GF-D8 (cell line): ENCODE results near the gene EIF4E3.

Source experiments
- DNase-seq: peaks from one replicate; lab custom pipeline; 2025; lab: John Stamatoyannopoulos, UW

Gene EIF4E3

DNA sequence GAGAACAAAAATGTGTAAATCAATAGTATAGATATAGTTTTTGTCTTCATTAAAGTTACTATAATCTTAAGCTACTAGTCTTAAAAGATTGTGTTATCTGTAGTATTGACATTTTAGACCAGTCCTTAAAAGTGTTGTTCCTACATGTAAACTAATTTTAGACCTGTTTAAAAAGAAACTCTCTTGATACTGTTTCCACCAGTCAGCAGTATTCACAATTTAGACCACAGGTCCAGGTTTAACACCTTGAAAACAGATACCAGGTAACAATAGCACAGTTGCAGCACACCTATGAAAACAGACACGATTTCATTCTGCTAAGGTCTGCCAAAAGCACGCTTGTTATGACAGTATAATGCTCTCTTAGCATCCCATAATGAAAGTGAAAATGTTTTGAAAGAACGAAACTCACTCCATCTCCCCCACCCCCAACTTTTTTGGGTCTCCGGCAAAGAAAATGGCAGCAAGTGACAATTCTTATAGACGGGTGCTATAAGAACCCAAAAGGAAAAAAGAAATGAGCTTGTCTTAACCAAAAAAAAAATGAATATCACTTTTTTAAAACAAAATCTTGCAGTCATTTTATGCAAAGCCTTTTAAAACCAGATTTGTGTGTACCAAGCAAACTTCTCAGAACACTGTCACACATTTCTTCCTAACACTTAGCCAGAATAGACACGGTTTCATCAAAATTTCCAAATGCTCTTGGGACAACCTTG lies 1.6 kb downstream of the EIF4E3 start:
- DNase-seq = no peak

DNA sequence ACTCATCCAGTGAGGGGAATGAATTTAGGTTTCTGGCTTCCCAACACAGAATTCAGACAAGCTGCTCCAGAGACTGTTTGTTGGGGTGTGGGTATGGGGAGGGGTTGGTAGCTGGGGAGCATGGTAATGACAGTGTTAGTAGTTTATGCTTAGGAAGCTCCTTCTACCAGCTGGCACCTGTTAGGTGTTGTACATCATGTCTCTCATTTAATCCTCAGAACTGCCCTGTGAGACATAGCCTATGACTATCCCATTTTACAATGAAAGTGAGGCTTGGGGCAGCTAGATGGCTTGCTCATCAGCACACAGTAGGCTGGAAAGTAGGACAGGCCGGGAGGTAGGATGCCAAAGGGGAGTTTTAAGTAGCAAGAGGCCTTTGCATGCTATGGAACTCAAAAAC lies 2.5 kb downstream of the EIF4E3 start:
- no peak for DNase-seq

DNA sequence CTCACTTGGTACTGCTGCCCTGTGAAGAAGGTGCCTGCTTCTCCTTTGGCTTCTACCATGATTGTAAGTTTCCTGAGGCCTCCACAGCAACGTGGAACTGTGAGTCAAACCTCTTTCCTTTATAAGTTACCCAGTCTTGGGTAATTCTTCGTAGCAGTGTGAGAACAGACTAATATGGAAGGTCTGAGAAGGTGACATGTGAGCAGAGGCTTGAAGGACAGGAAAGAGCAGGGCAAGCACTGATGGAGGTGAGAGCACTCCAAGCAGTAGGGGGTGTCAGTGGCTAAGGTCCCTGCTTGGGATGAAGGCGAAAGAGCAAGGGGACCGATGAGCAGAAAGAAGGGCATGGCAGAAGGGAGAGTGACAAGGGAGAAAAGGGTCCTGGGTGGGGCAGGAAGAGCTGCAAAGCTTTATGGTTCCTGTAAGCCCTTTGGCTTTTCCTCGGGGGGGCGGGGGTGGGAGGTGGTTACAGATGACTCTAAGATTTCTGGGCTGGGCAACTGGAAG lies 3.5 kb downstream of the EIF4E3 start:
- peak; percentile 62 for DNase-seq

DNA sequence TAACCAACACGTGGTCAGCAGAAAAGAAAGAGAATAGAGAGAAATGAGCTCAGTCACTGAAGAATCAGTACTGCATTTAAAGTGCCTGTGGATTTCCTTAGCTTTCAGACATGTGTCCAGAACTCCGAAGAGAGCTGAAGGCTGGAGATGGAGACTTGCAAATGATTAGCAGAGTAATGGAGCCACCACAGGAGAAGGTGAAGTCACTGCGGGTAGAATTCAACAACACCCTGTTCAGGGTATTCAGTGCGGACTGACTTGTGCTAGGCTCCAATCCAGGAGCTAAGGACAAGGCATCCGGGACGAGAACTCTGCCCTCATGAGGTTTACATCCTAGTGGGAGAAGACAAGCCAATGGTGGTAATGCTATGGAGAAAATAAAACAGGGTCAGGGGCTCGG lies 4.2 kb downstream of the EIF4E3 start:
- no peak for DNase-seq

DNA sequence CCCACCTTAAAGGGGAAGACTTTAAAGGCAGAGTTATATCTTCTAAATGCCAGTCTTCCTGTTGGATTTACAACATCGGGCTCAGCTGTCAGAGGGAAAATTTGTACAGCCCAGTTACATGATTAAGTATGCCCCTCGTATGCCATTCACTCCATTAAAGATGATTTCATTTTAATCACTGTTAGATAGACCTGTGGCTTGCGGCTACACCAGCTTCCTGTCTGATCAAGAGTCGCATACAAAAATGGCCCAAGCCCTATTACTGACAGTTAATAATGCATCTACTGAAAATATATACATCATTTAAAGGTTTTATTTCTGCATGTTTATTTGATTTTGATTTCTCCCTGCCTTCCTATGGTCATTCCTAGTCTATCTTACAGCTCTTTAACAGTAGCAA lies 7.1 kb downstream of the EIF4E3 start:
- DNase-seq = no peak

DNA sequence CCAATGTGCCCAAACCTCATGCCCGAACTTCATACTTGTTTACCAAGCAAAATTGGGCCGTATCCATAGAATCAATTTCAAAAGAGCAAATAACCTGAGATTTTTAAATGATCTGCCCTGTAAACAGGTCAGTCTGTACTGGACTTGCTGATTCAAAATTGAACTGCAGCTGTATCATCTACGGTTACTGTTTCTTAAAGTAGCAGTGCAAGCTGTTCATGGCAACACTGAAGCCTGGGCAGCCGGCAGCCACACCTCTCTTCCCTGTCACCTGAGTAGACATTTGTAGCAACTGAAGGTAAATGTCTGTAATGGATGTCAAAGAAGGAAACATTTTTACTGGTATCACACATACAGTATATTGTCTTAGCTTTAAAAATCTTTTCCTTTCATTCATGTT lies 10.6 kb downstream of the EIF4E3 start:
- no peak for DNase-seq

DNA sequence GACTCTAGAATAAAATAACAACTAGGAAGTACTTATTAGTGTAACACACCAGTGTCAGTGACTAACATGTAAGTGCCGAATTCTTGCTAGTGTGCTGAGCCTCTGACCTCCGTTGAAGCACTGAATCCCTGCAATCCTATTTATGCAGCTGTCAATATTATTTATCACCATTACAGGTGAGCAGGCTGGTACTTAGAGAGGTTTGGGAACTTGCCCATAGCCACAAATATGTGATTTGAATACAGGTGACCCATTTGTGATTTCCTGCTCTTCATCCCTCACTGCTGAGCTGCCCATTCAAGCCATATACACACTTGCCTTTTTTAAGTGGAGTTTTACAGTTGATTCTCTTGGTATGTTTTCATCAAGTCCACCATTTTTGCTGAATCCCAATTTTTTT lies 12.2 kb downstream of the EIF4E3 start:
- DNase-seq = no peak

DNA sequence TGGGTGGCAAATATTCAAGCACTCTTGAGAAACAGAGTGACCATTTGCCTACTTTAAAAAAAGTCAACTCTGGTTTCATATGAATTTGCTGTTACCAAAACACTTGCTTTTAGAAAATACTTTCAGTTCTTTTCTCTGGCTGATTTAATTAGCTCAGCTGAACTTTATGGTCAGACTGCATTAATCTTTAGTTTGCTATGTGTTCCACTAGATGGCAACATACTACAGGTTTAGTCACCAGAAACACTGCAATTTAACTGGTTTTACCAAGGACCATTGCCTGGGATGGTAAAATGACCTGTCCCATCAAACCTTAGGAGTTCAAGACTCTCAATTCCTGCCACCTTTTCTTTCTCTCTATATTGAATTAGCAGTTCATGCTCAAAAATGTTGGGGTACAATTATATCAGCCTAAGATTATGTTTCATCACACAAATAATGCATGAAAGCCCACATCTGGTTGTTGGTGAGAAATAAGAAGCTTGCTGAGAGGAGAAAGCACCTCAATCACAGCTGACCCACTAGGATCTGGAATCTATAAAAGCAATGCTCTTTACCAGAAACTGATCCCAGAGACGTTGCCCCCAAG lies 14.2 kb downstream of the EIF4E3 start:
- peak; percentile 36 for DNase-seq

DNA sequence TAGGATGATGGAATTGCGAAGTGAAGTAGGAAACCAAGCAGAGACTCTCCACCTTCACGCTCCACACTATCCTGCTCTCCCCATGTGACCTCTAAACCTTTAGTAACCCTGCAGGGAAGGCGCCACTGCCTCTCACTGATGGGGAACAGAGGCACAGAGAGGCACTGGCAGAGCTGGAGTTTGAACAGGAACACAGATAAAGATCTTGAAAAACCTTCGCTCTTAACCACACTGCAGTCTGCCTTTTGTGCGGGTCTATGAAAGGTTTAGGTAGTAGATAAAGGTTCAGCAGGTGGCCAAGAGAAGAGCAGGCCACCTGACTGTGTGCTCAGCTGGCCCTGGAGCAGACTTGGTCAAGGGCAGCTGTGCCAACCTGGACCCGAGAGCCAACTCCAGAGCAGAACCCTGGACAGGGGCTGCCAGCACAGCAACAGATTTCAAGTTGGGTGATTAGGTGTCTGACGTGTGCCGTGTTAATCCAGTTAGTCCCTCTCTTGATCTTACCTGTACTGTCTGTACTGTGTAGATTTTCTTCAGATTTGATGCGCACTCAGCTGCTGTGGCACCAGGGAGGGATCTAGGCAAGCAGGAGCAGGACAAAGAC lies 15.2 kb downstream of the EIF4E3 start:
- DNase-seq = no peak

DNA sequence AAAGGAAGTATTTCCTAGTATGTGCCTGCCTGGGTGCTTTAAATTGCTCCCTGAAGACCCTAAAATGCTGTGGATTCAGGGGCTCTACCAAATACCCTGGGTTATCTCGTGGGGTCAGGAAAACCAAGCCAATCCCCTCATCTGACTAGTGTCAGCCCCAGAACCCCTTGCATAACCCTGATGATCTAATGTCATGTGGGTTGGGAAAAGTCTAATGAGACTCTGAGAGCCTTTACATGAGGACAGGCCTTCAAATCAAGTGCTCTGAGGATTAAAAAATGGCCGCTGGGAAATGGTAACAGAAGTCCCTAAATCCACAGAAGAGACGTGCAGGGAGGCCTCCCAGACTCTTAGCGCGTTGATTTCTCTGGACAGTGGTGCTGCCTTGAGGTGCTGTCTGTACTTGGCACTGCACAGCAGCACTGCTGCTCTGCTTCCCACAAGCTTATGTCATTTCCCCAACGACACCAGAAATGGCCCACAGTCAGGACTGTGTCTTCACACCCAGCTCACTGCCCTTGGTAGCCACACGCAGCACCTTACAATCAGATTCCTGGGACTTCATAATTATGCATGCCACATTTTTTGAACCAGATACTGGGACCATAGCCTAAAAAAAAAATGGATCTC lies 16.6 kb downstream of the EIF4E3 start:
- no peak for DNase-seq

DNA sequence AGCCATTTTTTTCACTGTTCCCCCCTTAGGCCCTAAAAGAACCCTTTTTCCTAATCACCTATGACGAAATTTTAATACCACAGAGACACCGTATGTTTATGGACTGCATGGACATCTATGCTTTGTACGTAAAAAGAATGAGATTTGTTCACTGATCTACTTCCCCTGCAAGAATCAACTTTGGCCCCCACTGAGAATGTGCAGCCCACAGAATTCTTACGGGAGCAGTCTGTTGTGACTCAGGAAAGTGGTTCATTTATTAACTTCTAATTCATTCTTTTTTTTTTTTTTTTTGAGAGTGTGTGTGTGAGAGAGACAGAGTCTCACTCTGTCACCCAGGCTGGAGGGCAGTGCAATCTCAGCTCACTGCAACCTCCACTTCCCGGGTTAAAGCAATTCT lies 17.6 kb downstream of the EIF4E3 start:
- DNase-seq = no peak

DNA sequence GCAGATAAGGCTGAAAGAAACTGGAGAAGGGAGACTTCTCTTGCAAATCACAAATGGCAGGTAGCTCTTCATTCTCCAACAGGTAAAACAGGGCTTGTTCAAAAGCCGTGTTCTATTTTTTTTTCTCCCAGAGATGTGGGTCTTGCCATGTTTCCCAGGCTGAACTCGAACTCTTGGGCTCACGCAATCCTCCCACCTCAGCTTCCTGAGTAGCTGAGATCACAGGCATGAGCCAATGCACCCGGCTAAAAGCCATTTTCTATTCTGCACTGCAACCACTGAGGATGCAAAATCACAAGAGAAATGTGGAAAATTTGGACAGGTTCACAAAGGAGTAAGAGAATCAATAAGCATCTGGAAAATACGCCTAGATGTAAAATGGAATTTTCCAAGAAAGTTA lies 19.5 kb downstream of the EIF4E3 start:
- DNase-seq = no peak

DNA sequence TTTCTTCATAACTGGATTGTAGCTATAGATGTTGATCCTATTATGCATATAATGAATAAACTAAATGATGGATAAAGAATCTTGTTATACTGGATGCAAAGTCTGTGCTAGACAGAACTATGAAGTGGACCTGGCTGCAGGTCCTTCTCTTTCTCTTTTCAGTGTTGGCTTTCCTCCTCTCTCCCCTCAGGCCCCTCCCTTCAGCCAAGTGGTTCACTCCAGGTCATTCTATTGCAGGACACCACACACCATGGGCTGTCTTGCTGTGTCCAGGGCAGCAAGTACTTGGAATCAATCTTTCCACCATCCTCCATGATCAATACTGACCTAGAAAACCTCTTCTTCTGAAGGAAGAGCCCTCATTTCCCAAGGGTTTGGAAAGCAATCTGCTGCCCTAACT lies 20.3 kb downstream of the EIF4E3 start:
- no peak for DNase-seq

DNA sequence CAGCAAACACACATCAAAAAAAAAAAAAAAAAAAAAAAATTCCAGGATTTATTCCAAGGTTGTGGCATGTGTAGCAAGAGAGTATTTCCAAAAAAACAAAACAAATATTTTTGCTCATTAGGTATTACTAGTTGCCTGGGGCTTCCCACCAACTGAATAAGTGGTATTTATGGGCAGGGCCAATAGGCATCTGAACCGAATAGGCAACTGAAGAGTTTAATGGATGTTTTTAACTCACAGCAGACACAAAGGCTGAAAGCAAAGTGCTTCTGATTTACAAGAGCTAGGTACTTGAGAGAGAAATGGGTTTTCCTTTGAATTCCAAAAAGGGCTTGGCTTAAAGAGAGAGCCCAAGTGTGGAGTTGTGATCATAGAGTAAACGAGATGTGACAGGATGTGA lies 21.4 kb downstream of the EIF4E3 start:
- no peak for DNase-seq

DNA sequence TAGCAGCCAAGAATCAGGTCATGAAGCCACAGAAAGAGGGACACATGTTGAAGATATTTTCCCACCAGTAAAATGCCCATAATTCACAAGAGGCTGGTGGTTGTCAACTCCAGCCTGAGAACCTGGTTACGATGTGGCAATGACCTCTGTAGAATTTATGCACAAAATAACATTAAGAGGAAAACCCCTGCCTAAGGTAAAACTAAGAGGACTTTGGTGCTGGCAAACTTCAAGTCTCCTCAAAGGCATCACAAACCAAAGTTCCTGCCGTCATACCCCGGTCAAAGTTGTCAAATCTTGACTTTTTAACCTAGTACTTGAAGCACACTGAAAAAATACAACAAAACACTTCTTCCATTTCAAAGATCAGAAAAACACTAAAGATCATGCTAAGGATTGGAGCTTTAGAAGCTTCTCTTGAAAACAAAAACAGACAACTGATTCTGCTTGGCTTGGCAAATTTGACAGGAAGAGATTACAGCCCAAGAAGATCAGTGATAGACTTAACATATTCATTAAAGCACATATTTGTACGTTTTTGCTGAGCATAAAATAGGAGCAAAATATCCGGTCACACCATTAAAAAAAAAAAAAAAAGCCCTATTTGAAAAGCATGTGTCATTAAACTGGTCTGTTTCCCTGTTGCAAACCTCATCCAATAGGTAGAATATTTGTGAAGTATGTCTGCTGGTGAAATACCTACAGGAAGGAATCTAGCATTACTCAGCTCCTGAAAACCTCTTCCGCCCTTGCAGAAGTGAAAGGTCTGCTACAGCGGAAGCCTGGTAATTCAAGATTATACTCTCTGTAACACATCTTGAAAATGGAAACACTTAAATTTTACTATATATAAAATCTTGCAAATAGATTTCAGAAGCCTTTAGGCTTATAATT lies 22.8 kb downstream of the EIF4E3 start:
- peak; percentile 25 for DNase-seq

DNA sequence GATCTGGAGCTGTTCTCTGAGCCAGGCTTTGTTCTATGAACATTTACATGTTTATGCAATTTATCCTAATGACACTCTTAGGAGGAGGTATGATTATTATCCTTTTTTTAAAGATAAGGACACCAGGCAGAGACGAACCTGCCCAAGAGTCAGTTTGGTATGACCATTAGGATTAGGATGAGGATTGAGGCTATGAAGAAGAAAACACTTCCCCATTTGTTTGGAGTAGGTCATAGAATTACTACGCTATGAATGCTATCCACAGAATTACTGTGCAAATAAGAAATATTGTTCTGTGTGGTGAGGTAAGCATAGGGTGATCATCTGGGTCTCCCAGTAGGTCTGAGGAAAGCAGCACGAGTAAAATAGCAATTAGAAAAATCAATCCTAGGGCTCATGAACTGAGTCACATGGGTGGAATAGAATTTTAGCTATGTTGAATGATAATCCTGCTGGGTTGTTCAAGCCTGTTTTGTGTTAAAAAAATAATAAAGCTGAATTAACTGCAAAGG lies 23.9 kb downstream of the EIF4E3 start:
- DNase-seq = no peak

DNA sequence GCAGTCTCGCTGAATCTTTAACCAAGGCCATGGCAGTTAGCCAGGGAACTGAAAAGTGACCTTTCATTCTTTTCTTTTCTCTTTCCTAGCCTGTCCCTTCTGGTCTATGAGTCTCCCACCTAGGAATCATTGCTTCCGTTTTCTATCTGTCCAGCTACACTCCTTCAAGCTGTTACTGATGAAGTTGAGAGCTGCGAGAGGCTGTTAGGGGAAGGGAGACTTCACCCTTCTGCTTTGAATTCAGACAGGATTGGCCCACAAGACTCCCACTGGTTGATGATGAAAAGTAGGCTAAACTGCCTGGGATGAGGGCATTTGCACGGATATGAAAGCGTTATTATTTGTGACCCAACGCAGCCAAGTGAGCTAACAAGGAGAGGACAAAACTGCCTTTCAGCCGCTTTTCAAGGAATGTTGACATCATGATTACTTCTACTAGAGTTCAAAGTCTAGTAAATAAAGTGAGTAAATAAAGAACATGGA lies 30.2 kb downstream of the EIF4E3 start:
- DNase-seq = no peak

DNA sequence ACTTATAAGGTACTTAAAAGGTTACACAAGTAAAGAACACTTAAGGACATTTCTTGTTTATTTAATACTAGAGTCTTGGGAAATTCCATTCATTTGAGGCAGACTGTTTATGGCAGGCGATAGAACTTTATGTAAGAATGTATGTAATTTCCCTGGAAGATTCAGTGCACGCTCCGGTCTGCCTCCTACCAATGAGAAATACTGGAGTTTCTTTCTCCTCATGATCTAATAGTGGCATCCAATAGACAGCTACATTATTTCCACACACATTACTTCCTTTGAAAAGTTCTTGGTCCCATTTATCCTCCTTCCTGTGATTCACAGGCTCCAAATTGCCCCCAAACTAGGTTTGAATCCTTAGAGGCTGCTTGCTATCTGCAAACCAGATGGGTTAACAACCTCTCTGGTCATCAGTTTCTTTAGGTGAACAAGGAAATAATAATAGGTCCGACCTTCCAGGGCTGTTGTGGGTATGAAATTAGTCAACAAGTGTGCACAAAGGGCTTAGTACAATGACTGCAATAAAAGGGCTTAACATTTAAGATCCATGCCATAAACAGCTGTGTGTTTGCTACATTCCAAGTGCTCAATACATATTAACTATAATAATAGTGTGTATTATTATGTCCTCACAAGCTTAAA lies 30.7 kb downstream of the EIF4E3 start:
- DNase-seq = no peak

DNA sequence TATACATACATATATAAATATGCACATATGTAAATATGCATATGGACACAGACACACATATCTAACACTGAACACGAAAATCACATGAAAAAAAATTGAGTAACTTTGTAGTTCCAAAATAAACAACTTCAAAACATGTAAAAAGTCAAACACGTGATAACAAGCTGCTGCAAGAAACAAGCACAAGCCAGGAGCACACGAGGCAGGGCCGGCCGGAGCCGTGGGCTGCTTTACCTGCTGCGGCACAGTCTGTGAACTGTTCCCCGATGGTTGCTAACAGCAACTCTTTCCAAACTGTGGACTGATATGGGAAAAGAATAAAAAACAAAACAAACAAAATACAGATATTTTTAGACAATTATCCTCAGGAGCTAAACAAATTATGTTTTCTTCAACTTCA lies 31.6 kb downstream of the EIF4E3 start:
- DNase-seq = no peak

DNA sequence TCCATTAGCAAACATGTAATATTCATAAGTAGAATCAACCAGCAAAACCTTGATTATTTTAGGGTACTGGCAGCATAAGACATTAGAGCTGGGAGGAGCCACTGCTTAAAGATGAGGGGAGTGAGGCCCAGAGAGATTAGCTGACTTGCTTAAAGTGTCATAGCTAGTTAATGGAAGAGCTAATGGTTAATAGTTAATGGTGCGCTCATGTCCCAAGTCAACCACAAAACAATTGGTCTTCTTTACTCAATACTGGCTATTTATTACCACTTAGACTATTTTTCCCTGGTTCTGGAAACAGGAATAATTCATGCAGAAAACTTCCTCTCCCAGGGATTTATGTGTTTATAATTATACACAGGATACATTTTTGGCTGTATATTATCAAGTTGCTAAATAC lies 33.1 kb downstream of the EIF4E3 start:
- DNase-seq = no peak

DNA sequence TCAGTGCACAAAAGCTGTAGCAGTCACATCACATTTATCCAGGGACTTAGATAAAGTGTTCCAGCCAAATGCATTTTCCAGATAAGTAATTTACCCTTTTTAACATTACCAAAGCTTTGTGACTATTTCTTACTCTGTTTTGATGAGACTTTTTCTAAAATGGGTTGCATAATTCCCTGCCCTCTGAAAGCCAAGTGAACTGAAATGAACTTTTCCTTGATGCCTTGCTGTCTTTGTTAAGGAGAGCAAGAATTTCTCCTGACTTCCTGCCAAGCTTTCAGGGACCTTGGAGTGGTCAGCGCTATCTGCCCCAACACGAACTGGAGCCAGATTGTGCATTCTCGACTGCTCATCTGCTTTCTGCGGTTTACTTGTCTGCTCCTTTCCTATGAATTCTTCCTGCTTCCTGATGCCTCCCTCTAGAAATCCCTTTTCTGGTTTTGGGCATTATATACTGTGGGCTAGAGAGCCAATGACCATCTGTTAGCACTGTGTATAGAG lies 34.8 kb downstream of the EIF4E3 start:
- no peak for DNase-seq
